H7 (cell line): ENCODE results near the gene SPTLC1. TPM values are rescaled to one million over a fixed set of nuclear protein-coding genes. Genes with fewer than 3 reads are reported as not detected.
"Not testable (repeated sequence)": the region's sequence is repeated elsewhere in the genome, so short reads cannot be mapped to it uniquely, and the experiment has no call there.

Experiments
- DNase-seq: peaks from one replicate; pipeline ENCODE4 v3.0.0; 2012
- H3K27me3 ChIP-seq: 2 replicates; pipeline ENCODE4 v1.6.0; 2011; ENCODE audit warnings: mild to moderate bottlenecking, low read length; ENCODE audit not compliant: control insufficient read depth, insufficient read depth
- H3K36me3 ChIP-seq: replicated peaks from 2 replicates; pipeline ENCODE4 v1.5.1; 2011; ENCODE audit warnings: low read length; ENCODE audit not compliant: control insufficient read depth, insufficient read depth
- H3K4me3 ChIP-seq: 2 replicates; pipeline ENCODE4 v1.5.1; 2011; ENCODE audit warnings: low read depth, mild to moderate bottlenecking, control low read depth, low read length, moderate library complexity; ENCODE audit not compliant: insufficient read depth
- total RNA-seq: library from RNA; depleted of rRNA; stranded (reverse); fragments of >200 nt; shearing (Covaris generic); gene quantifications from 2 replicates; pipeline ENCODE4 v1.2.3, GENCODE V29; 2014

SPTLC1 gene
- total RNA-seq, 1 experiment from 2014 or later, result 63.6 TPM

GRCh38 chr9:92132501-92132900 is 17.3 kb upstream of the SPTLC1 start:
- no peak for DNase-seq
- Histone ChIP-seq H3K36me3 (no peaks in the 10 kb centered on the region), H3K4me3 (no peak overlapping the region), H3K27me3 (no peaks in the 10 kb centered on the region; the same call in 1 of the 2 replicates)

GRCh38 chr9:92122800-92123199 is 7.6 kb upstream of the SPTLC1 start:
- no peak overlapping the region for H3K4me3 ChIP-seq
- H3K36me3 ChIP-seq, result no peaks in the 10 kb centered on the region
- no peaks in the 10 kb centered on the region for H3K27me3 ChIP-seq
- no peak for DNase-seq

- DNase-seq, result no peak
- Histone ChIP-seq H3K4me3 (no peak overlapping the region), H3K36me3 (no peaks in the 10 kb centered on the region), H3K27me3 (no peaks in the 10 kb centered on the region)
Measured at GRCh38 chr9:92122061-92122460, 6.8 kb upstream of the SPTLC1 start.

GRCh38 chr9:92121265-92121664 is 6.1 kb upstream of the SPTLC1 start:
- Histone ChIP-seq H3K36me3 (no peaks in the 10 kb centered on the region), H3K4me3 (no peak overlapping the region), H3K27me3 (no peaks in the 10 kb centered on the region)
- no peak for DNase-seq

GRCh38 chr9:92120138-92120537 is 4.9 kb upstream of the SPTLC1 start:
- no peak for DNase-seq
- no peaks in the 10 kb centered on the region for H3K27me3 ChIP-seq
- no peak overlapping the region for H3K4me3 ChIP-seq
- no peaks in the 10 kb centered on the region for H3K36me3 ChIP-seq

- DNase-seq, result no peak
- Histone ChIP-seq H3K27me3 (no peaks in the 10 kb centered on the region), H3K4me3 (no peak overlapping the region), H3K36me3 (no peaks in the 10 kb centered on the region)
Measured at GRCh38 chr9:92119586-92119985, 4.4 kb upstream of the SPTLC1 start.

- no peak for DNase-seq
- H3K36me3 ChIP-seq, result peaks cover 2% of the 10 kb centered on the region; the same call in 1 of the 2 replicates
- no peaks in the 10 kb centered on the region for H3K27me3 ChIP-seq
- no peak overlapping the region for H3K4me3 ChIP-seq
Measured at GRCh38 chr9:92108122-92108521, 7.1 kb downstream of the SPTLC1 start.

GRCh38 chr9:92105446-92106225 is 9.6 kb downstream of the SPTLC1 start:
- not testable (repeated sequence) for DNase-seq, H3K36me3 ChIP-seq, H3K27me3 ChIP-seq, H3K4me3 ChIP-seq

GRCh38 chr9:92103601-92104000 is 11.6 kb downstream of the SPTLC1 start:
- DNase-seq, H3K27me3 ChIP-seq, H3K4me3 ChIP-seq, H3K36me3 ChIP-seq: not testable (repeated sequence)

- Histone ChIP-seq H3K27me3 (no peaks in the 10 kb centered on the region), H3K4me3 (no peak overlapping the region), H3K36me3 (no peaks in the 10 kb centered on the region)
- no peak for DNase-seq
Measured at GRCh38 chr9:92100237-92100911, 14.8 kb downstream of the SPTLC1 start.

GRCh38 chr9:92098638-92099037 is 16.6 kb downstream of the SPTLC1 start:
- DNase-seq, result no peak
- H3K4me3 ChIP-seq, result no peak overlapping the region

GRCh38 chr9:92097997-92098482 is 17.2 kb downstream of the SPTLC1 start:
- no peak overlapping the region for H3K4me3 ChIP-seq
- no peak for DNase-seq
- H3K27me3 ChIP-seq, result no peaks in the 10 kb centered on the region
- H3K36me3 ChIP-seq, result no peaks in the 10 kb centered on the region; the same call in 1 of the 2 replicates

More at GRCh38 chr9:92098638-92099037, 16.6 kb downstream of the SPTLC1 start:
- Histone ChIP-seq H3K36me3 (no peaks in the 10 kb centered on the region; the same call in 1 of the 2 replicates), H3K27me3 (no peaks in the 10 kb centered on the region)

GRCh38 chr9:92095236-92095635 is 20.0 kb downstream of the SPTLC1 start:
- Histone ChIP-seq H3K27me3 (no peaks in the 10 kb centered on the region), H3K36me3 (no peaks in the 10 kb centered on the region; the same call in 1 of the 2 replicates), H3K4me3 (no peak overlapping the region)
- no peak for DNase-seq

GRCh38 chr9:92094655-92095054 is 20.6 kb downstream of the SPTLC1 start:
- peak; percentile 24 for DNase-seq
- H3K27me3 ChIP-seq, result no peaks in the 10 kb centered on the region
- H3K36me3 ChIP-seq, result no peaks in the 10 kb centered on the region; the same call in 1 of the 2 replicates
- no peak overlapping the region for H3K4me3 ChIP-seq

- Histone ChIP-seq H3K36me3 (peaks cover 3% of the 10 kb centered on the region), H3K4me3 (no peak overlapping the region), H3K27me3 (no peaks in the 10 kb centered on the region)
- no peak for DNase-seq
Measured at GRCh38 chr9:92077888-92078287, 37.3 kb downstream of the SPTLC1 start.
